SK-N-SH (cell line): ENCODE measurements around the gene LCN2. TPM values are rescaled to one million over a fixed set of nuclear protein-coding genes. Genes with fewer than 3 reads are reported as not detected.

Experiments used
- CTCF ChIA-PET: fragments of 300-600, 350-600 bp; formaldehyde crosslinking; extraction: SDS; loops from one replicate; lab custom pipeline; 2021; lab: Yijun Ruan, JAX
- POLR2A ChIA-PET: fragments of 350-600 bp; sonication (Branson Sonifier 250); formaldehyde crosslinking; extraction: SDS; loops from one replicate; lab custom pipeline; 2020; ENCODE audit warnings: antibody characterized with exemption, inconsistent platforms; lab: Yijun Ruan, JAX
- DNase-seq: peaks from one replicate; pipeline ENCODE4 v3.0.0; 2012
- H2AFZ ChIP-seq: fragments of 200-600 bp; sonication (generic); 2 replicates; pipeline ENCODE4 v1.8.1; 2016; ENCODE audit warnings: antibody characterized with exemption, mild to moderate bottlenecking, low read depth
- H3F3A ChIP-seq: fragments of 200-600 bp; sonication (generic); replicated peaks from 2 replicates; pipeline ENCODE3; 2016; ENCODE audit warnings: antibody characterized with exemption, mild to moderate bottlenecking; ENCODE audit not compliant: insufficient read depth
- H3K27ac ChIP-seq, 2 experiments: fragments of 200-500 bp in 1 of 2; fragments of 200-600 bp in 1 of 2; sonication (Bioruptor generic) in 1 of 2; sonication (generic), shearing (Covaris generic) in 1 of 2; 2 replicates each; pipeline versions ENCODE4 v1.5.1 to v1.6.1; 2014 to 2016; ENCODE audit warnings: low read depth in 2 of 2, inconsistent platforms in 1 of 2, low read length in 1 of 2, mild to moderate bottlenecking in 1 of 2, mixed read lengths in 1 of 2
- H3K27me3 ChIP-seq: fragments of 200-600 bp; sonication (generic), shearing (Covaris generic); 2 replicates; pipeline ENCODE4 v1.6.1; 2016; ENCODE audit warnings: mixed run types; ENCODE audit not compliant: insufficient read depth
- H3K36me3 ChIP-seq, 2 experiments: fragments of 200-500 bp in 1 of 2; fragments of 200-600 bp in 1 of 2; sonication (Bioruptor generic) in 1 of 2; sonication (generic) in 1 of 2; replicated peaks in 1 of 2; 2 replicates each; pipeline versions ENCODE3 to v1.5.1; 2014 to 2016; ENCODE audit warnings: low read length in 1 of 2, mild to moderate bottlenecking in 1 of 2; ENCODE audit not compliant: insufficient read depth in 2 of 2, control insufficient read depth in 1 of 2
- H3K4me1 ChIP-seq, 2 experiments: fragments of 200-500 bp in 1 of 2; fragments of 200-600 bp in 1 of 2; sonication (Bioruptor generic) in 1 of 2; sonication (generic), shearing (Covaris generic) in 1 of 2; 2 replicates each; pipeline versions ENCODE4 v1.5.1 to v1.6.1; 2014 to 2016; ENCODE audit warnings: low read depth in 1 of 2, low read length in 1 of 2, mixed run types in 1 of 2; ENCODE audit not compliant: insufficient read depth in 2 of 2, control insufficient read depth in 1 of 2
- H3K4me2 ChIP-seq: fragments of 200-600 bp; sonication (generic), shearing (Covaris generic); 2 replicates; pipeline ENCODE4 v1.6.1; 2017; ENCODE audit warnings: mixed run types
- H3K4me3 ChIP-seq, 2 experiments: fragments of 200-500 bp in 1 of 2; fragments of 200-600 bp in 1 of 2; sonication (Bioruptor generic) in 1 of 2; sonication (generic), shearing (Covaris generic) in 1 of 2; 2 replicates each; pipeline versions ENCODE4 v1.5.1 to v1.8.1; 2014 to 2016; ENCODE audit warnings: low read depth in 2 of 2, inconsistent platforms in 1 of 2, low read length in 1 of 2, mild to moderate bottlenecking in 1 of 2, mixed read lengths in 1 of 2, moderate library complexity in 1 of 2
- H3K79me2 ChIP-seq: fragments of 200-600 bp; sonication (generic); 2 replicates; pipeline ENCODE4 v1.8.1; 2017; ENCODE audit warnings: mild to moderate bottlenecking; ENCODE audit not compliant: insufficient read depth
- H3K9ac ChIP-seq: fragments of 200-600 bp; sonication (generic); 2 replicates; pipeline ENCODE4 v1.6.1; 2017; ENCODE audit warnings: mixed run types
- H3K9me2 ChIP-seq: fragments of 200-600 bp; sonication (generic); 2 replicates; pipeline ENCODE4 v1.6.1; 2017; ENCODE audit warnings: mixed run types
- H3K9me3 ChIP-seq: fragments of 200-600 bp; sonication (generic); 2 replicates; pipeline ENCODE4 v1.6.1; 2017; ENCODE audit warnings: mixed run types, mild to moderate bottlenecking, moderate library complexity
- H4K20me1 ChIP-seq: fragments of 200-600 bp; sonication (generic); 2 replicates; pipeline ENCODE4 v1.6.1; 2017; ENCODE audit warnings: mild to moderate bottlenecking, mixed run types; ENCODE audit not compliant: insufficient read depth
- CTCF ChIP-seq: fragments of 200-600 bp; sonication (generic); IDR thresholded peaks from 2 replicates; pipeline ENCODE4 v1.6.1; 2017; ENCODE audit warnings: antibody characterized with exemption, mild to moderate bottlenecking, moderate library complexity
- ELF1 ChIP-seq: IDR thresholded peaks from 2 replicates; pipeline ENCODE4 v1.4.0; 2012
- EZH2phosphoT487 ChIP-seq: fragments of 200-600 bp; sonication (generic); IDR thresholded peaks from 2 replicates; pipeline ENCODE4 v1.6.1; 2017; ENCODE audit warnings: low read depth, mixed run types, mild to moderate bottlenecking, antibody characterized with exemption, moderate library complexity, borderline replicate concordance
- FOSL2 ChIP-seq: IDR thresholded peaks from 2 replicates; pipeline ENCODE4 v1.4.0; 2012; ENCODE audit warnings: low read depth, mild to moderate bottlenecking, moderate library complexity, borderline replicate concordance
- FOXJ3 ChIP-seq: sonication (generic); formaldehyde crosslinking; IDR thresholded peaks from 2 replicates; pipeline ENCODE4 v1.5.1; 2020; ENCODE audit warnings: mild to moderate bottlenecking, missing genetic modification reagents
- GABPA ChIP-seq: IDR thresholded peaks from 2 replicates; pipeline ENCODE4 v1.4.0; 2012; ENCODE audit warnings: low read depth, mild to moderate bottlenecking
- GATA2 ChIP-seq: sonication (generic); formaldehyde crosslinking; IDR thresholded peaks from 2 replicates; pipeline ENCODE4 v1.5.0; 2020; ENCODE audit warnings: mild to moderate bottlenecking, missing genetic modification reagents
- POLR2AphosphoS5 ChIP-seq: IDR thresholded peaks from 2 replicates; pipeline ENCODE4 v1.6.1; 2012; ENCODE audit warnings: low read depth, low read length
- RAD21 ChIP-seq: IDR thresholded peaks from 2 replicates; pipeline ENCODE4 v1.6.1; 2012; ENCODE audit warnings: mild to moderate bottlenecking, low read length
- RCOR1 ChIP-seq: fragments of 150-350 bp; IDR thresholded peaks from 2 replicates; pipeline ENCODE4 v1.6.1; 2017; ENCODE audit warnings: antibody characterized with exemption, low read length
- RFX5 ChIP-seq: IDR thresholded peaks from 2 replicates; pipeline ENCODE4 v1.6.1; 2012; ENCODE audit warnings: mild to moderate bottlenecking, improper control_type of control experiment, low read length
- SIN3A ChIP-seq: IDR thresholded peaks from 2 replicates; pipeline ENCODE4 v1.6.1; 2012; ENCODE audit warnings: low read depth, mild to moderate bottlenecking, low read length, moderate library complexity, borderline replicate concordance
- TCF12 ChIP-seq: IDR thresholded peaks from 2 replicates; pipeline ENCODE4 v1.4.0; 2012
- TEAD4 ChIP-seq: IDR thresholded peaks from 2 replicates; pipeline ENCODE4 v1.4.0; 2012; ENCODE audit warnings: mild to moderate bottlenecking, borderline replicate concordance; ENCODE audit not compliant: insufficient read depth
- USF1 ChIP-seq: IDR thresholded peaks from 2 replicates; pipeline ENCODE4 v1.4.0; 2012; ENCODE audit warnings: low read depth, borderline replicate concordance
- YY1 ChIP-seq: IDR thresholded peaks from 2 replicates; pipeline ENCODE4 v1.4.0; 2012; ENCODE audit warnings: low read depth, mild to moderate bottlenecking
- ZBTB33 ChIP-seq: IDR thresholded peaks from 2 replicates; pipeline ENCODE4 v1.4.0; 2012; ENCODE audit warnings: low read depth, borderline replicate concordance
- WGBS: methylation state at CpG from one replicate; pipeline ENCODE4 v1.1.6; 2017; ENCODE audit warnings: low lambda C conversion rate; 5-methylcytosine and 5-hydroxymethylcytosine counted together
- polyA plus RNA-seq, 3 experiments: library from polyadenylated mRNA; depleted of rRNA; stranded (reverse); fragments of >200 nt; gene quantifications; 2 replicates each; pipeline ENCODE4 v1.2.3, GENCODE V29; 2012
- TF ChIP-seq, protein P1 (sequence below): IDR thresholded peaks from 2 replicates; pipeline ENCODE4 v1.4.0; 2012; ENCODE audit warnings: low read depth
- TF ChIP-seq, protein P2 (sequence below): IDR thresholded peaks from 2 replicates; pipeline ENCODE4; 2012

Gene LCN2
- polyA plus RNA-seq, 1 of the 3 experiments (the other 2 are of a cell fraction) = not detected

DNA sequence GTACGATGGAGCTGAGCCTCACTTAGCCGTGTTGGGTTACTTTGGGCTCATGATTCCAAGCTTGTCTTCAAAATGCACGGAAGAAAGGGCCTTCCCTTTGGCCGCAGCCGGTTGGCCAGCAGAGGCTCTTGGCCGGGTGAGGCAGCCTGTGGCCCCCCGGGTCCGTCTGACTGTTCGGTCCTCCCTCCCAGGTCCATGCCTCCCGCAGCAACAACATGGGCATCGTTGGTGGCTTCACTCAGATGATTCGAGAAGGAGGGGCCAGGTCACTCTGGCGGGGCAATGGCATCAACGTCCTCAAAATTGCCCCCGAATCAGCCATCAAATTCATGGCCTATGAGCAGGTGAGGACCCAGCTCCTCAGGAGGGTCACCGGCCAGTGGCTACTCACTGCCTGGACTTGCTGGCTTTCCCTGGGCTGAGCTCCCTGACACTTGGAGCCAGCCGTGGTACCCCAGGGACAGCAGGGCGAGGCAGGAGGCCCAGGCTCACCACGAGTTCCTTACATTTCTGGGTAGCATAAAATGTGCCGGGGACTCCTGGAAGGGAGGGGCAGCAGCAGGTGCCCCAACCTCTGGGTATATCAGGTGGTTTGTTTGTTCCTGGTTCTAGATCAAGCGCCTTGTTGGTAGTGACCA is 43.6 kb upstream of the LCN2 start:
- no peaks in the 10 kb centered on the region for H3K9me2 ChIP-seq
- H3K9ac ChIP-seq = no peak overlapping the region
- no peak overlapping the region for H3K4me3 ChIP-seq
- no peak for DNase-seq
- WGBS = 92% methylated on average over 18 of the region's 21 CpGs
- CTCF ChIA-PET = interaction anchor here (1.5 to 18.8 kb wide), 2 partner anchors 10 to 12 kb away, joined by 10 to 246 read pairs; no protein-coding TSS in a partner anchor
- no peak overlapping the region for H3K4me2 ChIP-seq
- H3K36me3 ChIP-seq = peaks cover 25 to 64% of the 10 kb centered on the region in 2 experiments
- peaks cover 0 to 9% of the 10 kb centered on the region in 2 experiments; a peak in 1 of 4 replicates for H3K4me1 ChIP-seq
- no peak overlapping the region for H2AFZ ChIP-seq
- H4K20me1 ChIP-seq = no peaks in the 10 kb centered on the region
- H3K27me3 ChIP-seq = no peaks in the 10 kb centered on the region
- no peak overlapping the region; a peak in 1 of 4 replicates for H3K27ac ChIP-seq
- TF ChIP-seq USF1 = no peak
- no peak for TF ChIP-seq RFX5
- TF ChIP-seq EZH2phosphoT487 = no peak
- TF ChIP-seq, protein P1, sequence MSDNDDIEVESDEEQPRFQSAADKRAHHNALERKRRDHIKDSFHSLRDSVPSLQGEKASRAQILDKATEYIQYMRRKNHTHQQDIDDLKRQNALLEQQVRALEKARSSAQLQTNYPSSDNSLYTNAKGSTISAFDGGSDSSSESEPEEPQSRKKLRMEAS = no peak
- TF ChIP-seq TEAD4 = no peak
- no peak for TF ChIP-seq ZBTB33
- TF ChIP-seq GATA2 = no peak
- no peak for TF ChIP-seq FOXJ3 (CRISPR knock-in tag)
- TF ChIP-seq SIN3A = no peak
- TF ChIP-seq ELF1 = no peak
- no peak for TF ChIP-seq RCOR1
- no peak for TF ChIP-seq GABPA
- TF ChIP-seq, protein P2, sequence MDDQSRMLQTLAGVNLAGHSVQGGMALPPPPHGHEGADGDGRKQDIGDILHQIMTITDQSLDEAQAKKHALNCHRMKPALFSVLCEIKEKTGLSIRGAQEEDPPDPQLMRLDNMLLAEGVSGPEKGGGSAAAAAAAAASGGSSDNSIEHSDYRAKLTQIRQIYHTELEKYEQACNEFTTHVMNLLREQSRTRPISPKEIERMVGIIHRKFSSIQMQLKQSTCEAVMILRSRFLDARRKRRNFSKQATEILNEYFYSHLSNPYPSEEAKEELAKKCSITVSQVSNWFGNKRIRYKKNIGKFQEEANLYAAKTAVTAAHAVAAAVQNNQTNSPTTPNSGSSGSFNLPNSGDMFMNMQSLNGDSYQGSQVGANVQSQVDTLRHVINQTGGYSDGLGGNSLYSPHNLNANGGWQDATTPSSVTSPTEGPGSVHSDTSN = no peak
- TF ChIP-seq POLR2AphosphoS5 = no peak
- TF ChIP-seq CTCF = no peak
- TF ChIP-seq FOSL2 = no peak
- TF ChIP-seq TCF12 = no peak
- TF ChIP-seq YY1 = no peak
- TF ChIP-seq RAD21 = no peak
- TF ChIP-seq, all 33 proteins: peak for 0
- H3K9me3 ChIP-seq = no peaks in the 10 kb centered on the region
- H3K79me2 ChIP-seq = peaks cover 6% of the 10 kb centered on the region; the same call in 1 of the 2 replicates
- peaks cover 8% of the 10 kb centered on the region for H3F3A ChIP-seq
- POLR2A ChIA-PET = no interaction called here
